AG09309 (cell line): ENCODE results near the gene PCARE.

Source experiments
- DNase-seq: peaks from one replicate; pipeline ENCODE4 v3.0.0-alpha.2; 2010; ENCODE audit warnings: low read depth
- H3K4me3 ChIP-seq: 2 replicates; pipeline ENCODE4 v1.5.1; 2011; ENCODE audit warnings: mild to moderate bottlenecking, low read depth, low read length, moderate library complexity; ENCODE audit not compliant: control insufficient read depth
- TF ChIP-seq, protein P1 (sequence below): IDR thresholded peaks from 2 replicates; pipeline ENCODE4 v1.5.1; 2011; ENCODE audit warnings: mild to moderate bottlenecking, low read depth, low read length, inconsistent platforms; ENCODE audit not compliant: insufficient read depth, control insufficient read depth; ENCODE audit errors: missing control alignments

PCARE gene

DNA sequence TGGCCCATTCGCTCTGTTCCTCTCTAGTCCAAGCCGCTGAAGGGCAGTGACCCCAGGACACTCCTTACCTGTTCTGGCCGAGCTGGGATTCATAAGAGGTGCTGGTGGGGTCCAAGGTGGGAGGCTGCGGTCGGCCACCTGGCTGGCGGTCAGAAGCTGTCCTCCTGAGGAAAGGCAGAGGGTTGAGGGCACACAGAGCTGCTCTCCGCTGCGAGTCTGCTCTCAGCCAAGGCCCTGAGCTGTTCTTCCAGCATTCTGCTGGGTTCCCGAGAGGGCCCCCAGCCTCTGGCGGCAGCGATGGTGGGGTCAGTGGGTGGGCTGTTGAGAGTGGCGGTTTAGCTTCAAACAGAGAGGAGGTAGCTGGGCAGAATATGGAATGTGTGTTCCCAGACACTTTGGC, 3.8 kb downstream of the PCARE start:
- DNase-seq, result no peak
- TF ChIP-seq, protein P1, sequence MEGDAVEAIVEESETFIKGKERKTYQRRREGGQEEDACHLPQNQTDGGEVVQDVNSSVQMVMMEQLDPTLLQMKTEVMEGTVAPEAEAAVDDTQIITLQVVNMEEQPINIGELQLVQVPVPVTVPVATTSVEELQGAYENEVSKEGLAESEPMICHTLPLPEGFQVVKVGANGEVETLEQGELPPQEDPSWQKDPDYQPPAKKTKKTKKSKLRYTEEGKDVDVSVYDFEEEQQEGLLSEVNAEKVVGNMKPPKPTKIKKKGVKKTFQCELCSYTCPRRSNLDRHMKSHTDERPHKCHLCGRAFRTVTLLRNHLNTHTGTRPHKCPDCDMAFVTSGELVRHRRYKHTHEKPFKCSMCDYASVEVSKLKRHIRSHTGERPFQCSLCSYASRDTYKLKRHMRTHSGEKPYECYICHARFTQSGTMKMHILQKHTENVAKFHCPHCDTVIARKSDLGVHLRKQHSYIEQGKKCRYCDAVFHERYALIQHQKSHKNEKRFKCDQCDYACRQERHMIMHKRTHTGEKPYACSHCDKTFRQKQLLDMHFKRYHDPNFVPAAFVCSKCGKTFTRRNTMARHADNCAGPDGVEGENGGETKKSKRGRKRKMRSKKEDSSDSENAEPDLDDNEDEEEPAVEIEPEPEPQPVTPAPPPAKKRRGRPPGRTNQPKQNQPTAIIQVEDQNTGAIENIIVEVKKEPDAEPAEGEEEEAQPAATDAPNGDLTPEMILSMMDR, result no peak
- no peak overlapping the region for H3K4me3 ChIP-seq

DNA sequence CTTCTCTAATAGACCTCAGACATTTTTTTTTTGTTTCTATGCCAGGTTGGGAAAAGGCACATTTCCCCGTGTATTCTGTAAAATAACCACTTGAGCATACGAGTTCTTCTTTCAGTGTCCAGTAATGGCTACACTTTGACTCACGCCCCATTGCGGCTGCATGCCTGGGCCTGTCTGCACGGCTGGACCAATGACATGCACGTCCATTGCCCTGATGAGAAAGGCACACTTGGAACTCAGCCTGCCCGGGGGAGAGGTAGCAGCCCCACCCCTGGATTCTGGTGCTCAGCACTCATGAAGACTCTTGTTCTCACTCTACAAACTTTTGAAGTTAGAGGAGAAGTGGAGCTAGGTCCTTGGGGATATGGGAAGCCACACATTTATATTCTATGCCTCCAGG, 5.8 kb downstream of the PCARE start:
- TF ChIP-seq, protein P1, result no peak
- no peak for DNase-seq
- H3K4me3 ChIP-seq, result no peak overlapping the region

DNA sequence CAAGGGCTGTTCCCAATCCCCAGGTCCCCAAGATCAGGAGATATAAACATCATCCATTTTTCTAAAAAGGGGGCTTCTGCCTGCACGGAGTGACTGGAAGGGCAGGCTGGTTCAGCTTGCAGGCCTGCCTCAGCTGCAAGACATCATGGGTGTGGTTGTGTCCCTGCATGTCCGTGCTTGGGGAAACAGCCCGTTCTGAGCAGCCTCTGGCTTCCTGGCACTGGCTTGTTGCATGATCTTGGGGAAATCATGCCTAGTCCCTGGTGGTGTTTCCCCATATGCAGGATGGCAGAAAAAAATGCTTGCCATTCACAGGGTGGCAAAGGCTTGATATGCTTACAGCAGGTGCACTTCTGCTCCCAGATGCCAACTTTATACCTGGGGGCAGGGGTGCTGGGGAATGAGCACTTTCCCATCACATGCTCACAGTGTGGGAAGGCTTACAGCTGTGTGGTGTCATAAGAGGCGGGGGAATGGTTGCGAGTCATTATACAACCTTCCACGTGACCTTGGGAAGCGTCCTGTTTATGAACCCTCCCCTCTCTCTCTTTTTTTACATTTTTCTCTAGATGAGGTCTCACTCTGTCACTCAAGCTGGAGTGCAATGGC, 7.2 kb downstream of the PCARE start:
- TF ChIP-seq, protein P1, result no peak

DNA sequence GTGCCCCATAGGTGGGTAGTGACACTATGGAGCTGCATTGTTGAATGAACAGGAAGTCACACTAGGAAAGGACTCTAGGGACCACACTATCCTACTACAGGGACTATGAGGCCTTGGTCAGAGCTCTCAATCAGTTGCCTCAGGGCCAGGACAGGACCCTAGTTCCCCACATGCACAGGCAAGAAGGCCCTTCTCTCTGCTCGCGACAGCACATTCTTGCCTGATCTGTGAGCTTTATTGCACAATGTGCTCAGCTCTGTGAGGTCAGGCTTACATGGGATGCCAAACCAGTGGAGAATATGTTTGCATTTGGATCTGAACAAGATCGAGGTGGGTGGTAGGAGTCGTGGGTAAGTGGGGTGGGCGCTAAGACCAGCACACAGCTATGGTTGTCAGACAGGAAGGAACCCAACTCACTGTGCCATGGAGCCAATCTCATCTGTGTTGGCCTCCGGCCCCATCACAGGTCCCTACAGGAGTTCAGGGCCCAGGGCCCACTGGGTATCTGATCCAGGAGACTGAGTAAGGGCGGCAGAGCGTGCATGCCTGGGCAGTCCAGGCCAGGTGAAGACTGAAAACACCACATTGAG, 8.0 kb downstream of the PCARE start:
- H3K4me3 ChIP-seq, result no peak overlapping the region
- TF ChIP-seq, protein P1, result no peak
- no peak for DNase-seq

More for the DNA sequence above, 7.2 kb downstream of the PCARE start:
- DNase-seq, result no peak
- H3K4me3 ChIP-seq, result no peak overlapping the region

DNA sequence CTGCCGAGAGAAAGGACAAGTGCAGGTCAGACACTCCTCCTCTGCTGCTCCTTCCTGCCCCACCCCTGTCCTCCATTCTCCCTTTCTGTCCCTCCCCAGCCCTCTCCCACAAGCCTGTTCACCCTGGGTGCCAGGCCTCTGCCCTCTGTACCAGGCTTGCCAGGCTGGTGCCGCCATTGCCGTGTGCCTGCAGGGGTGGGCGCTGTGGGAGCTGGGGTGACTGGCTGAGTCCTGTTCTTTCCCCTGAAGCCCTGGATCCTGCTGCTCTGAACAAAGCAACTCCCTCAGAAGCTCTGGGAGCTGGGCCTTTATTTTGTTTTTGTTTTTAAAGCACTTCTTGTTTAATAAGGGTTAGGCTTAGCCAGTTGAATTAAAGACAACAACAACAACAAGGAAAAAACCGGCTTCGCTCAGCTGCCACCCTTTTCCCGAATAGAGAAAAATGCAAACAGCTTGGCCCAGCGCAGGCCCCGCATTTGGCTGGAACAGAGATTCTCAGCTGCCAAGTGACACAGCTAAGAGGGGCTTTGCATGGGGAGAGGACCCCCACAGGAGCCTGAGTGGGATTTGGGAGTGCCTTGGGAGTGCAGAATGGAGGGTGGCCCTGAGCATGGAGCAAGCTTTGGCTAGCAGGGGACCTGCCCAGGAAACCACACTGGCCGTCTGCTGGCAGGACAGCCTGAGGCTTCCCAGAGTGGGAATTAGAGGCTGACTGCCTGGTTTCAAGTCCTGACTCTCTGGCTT, 9.1 kb downstream of the PCARE start:
- no peak overlapping the region for H3K4me3 ChIP-seq
- DNase-seq, result no peak
- TF ChIP-seq, protein P1, result no peak

DNA sequence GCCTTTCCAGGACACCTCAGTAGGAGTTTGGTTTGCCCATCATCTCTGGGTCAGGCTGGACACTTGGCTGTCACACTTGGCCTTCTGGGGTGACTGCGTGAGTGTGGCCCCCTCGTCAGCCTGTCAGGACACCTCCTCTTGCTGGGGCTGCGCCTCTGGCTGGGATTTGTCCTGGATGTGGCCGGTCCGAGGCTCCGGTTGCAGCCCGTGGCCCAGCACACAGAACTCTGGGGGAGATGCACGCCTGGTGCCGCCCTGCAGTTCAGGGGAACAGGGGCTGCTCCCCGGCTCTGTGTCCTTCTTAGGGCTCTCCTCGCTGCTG, 9.6 kb downstream of the PCARE start:
- no peak overlapping the region for H3K4me3 ChIP-seq
- no peak for DNase-seq
- TF ChIP-seq, protein P1, result no peak
